ENCODE results near the gene CHRNA3. TPM values are rescaled to one million over a fixed set of nuclear protein-coding genes. Genes with fewer than 3 reads are reported as not detected.

CHRNA3 gene
- total RNA-seq, 1 donor from 2014 or later, result 1.6 TPM

DNA sequence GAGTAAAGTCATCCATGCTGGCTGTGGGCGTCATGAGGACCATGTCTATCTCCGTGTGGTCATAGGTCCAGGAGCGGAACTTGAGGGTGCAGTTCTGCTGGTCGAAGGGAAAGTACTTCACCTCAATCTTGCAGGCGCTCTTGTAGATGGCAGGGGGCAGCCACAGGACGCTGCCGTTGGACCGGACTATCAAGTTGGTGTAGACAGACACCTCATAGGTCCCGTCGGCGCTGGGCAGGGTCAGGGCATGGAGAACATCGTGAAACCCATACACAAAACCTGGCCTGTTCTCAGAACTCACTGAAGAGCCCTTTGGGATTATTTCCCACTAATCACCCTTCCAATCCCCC lies 8.9 kb upstream of the CHRNA3 start:
- no peak overlapping the region for H3K27ac ChIP-seq
- H3K36me3 Mint-ChIP-seq, result no peaks in the 10 kb centered on the region
- H3K4me1 ChIP-seq, result no peaks in the 10 kb centered on the region
- no peaks in the 10 kb centered on the region for H3K79me2 ChIP-seq (ENCODE audit: low read depth)
- no peak overlapping the region for H2AFZ ChIP-seq (replicated peaks)
- peaks cover 10% of the 10 kb centered on the region for H3K9me3 Mint-ChIP-seq
- no peak overlapping the region for H3K9ac ChIP-seq
- H3K9me3 ChIP-seq (ENCODE audit: low read depth), result no peaks in the 10 kb centered on the region
- no peak overlapping the region for H3K4me2 ChIP-seq
- H3K36me3 ChIP-seq, result no peaks in the 10 kb centered on the region
- H3F3A ChIP-seq (ENCODE audit: low read depth), result no peaks in the 10 kb centered on the region
- no peak overlapping the region for H3K4me3 ChIP-seq
- H3K27me3 ChIP-seq, result no peaks in the 10 kb centered on the region
- no peak overlapping the region for H3K4me3 Mint-ChIP-seq
- DNase-seq (ENCODE audit: low spot score), result no peak
- H3K27ac Mint-ChIP-seq, result no peak overlapping the region
- H3K27me3 Mint-ChIP-seq (ENCODE audit: insufficient read depth, low read depth), result peaks cover 19% of the 10 kb centered on the region
- TF ChIP-seq EZH2phosphoT487 (IDR thresholded peaks at IDR 0.05), result no peak
- no peak for TF ChIP-seq EZH2 (IDR thresholded peaks at IDR 0.05)
- TF ChIP-seq, protein P1, sequence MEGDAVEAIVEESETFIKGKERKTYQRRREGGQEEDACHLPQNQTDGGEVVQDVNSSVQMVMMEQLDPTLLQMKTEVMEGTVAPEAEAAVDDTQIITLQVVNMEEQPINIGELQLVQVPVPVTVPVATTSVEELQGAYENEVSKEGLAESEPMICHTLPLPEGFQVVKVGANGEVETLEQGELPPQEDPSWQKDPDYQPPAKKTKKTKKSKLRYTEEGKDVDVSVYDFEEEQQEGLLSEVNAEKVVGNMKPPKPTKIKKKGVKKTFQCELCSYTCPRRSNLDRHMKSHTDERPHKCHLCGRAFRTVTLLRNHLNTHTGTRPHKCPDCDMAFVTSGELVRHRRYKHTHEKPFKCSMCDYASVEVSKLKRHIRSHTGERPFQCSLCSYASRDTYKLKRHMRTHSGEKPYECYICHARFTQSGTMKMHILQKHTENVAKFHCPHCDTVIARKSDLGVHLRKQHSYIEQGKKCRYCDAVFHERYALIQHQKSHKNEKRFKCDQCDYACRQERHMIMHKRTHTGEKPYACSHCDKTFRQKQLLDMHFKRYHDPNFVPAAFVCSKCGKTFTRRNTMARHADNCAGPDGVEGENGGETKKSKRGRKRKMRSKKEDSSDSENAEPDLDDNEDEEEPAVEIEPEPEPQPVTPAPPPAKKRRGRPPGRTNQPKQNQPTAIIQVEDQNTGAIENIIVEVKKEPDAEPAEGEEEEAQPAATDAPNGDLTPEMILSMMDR (IDR thresholded peaks at IDR 0.05), result no peak
- peaks cover 11% of the 10 kb centered on the region for H3K4me1 Mint-ChIP-seq
- no peaks in the 10 kb centered on the region for H4K20me1 ChIP-seq (ENCODE audit: low read depth)

DNA sequence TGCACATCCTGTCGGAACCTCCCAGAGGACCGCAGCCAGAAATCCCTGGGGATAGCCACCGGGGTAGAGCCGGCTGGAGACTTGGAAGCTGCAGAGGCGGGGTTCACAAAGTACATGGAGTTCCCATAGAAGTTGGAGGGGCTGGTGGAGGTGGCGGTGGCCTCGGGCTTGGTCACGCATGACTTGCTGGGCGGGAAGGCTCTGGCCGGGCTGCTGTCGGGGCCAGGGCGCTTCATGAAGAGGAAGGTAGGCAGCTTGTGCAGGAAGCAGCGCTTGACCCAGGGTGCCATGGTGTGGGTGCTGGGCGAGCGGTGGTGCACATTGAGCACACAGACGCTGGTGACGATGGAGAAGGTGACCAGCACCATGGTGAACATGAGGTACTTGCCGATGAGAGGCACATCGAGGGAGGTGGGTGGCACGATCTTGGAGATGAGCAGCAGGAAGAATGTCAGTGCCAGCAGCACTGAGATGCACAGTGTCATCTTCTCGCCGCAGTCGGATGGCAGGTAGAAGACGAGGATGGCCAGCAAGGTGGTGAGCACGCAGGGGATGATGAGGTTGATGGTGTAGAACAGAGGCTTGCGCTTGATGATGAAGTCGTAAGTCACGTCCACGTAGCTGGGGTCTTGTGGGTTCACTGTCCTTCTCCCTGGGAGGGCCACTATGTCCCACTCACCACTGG lies 8.4 kb upstream of the CHRNA3 start:
- Histone ChIP-seq H3F3A (ENCODE audit: low read depth) (no peaks in the 10 kb centered on the region), H3K4me3 (no peak overlapping the region), H3K9me3 (ENCODE audit: low read depth) (no peaks in the 10 kb centered on the region), H3K9ac (no peak overlapping the region), H2AFZ (replicated peaks) (no peak overlapping the region), H3K27ac (no peak overlapping the region), H4K20me1 (ENCODE audit: low read depth) (no peaks in the 10 kb centered on the region), H3K4me2 (no peak overlapping the region), H3K79me2 (ENCODE audit: low read depth) (no peaks in the 10 kb centered on the region), H3K4me1 (no peaks in the 10 kb centered on the region), H3K27me3 (no peaks in the 10 kb centered on the region), H3K36me3 (no peaks in the 10 kb centered on the region)
- no peak for DNase-seq (ENCODE audit: low spot score)
- peaks cover 19% of the 10 kb centered on the region for H3K27me3 Mint-ChIP-seq (ENCODE audit: insufficient read depth, low read depth)
- no peak overlapping the region for H3K4me3 Mint-ChIP-seq
- TF ChIP-seq EZH2phosphoT487 (IDR thresholded peaks at IDR 0.05), result no peak
- TF ChIP-seq EZH2 (IDR thresholded peaks at IDR 0.05), result no peak
- TF ChIP-seq, protein P1 (IDR thresholded peaks at IDR 0.05), result no peak
- peaks cover 10% of the 10 kb centered on the region for H3K9me3 Mint-ChIP-seq
- no peaks in the 10 kb centered on the region for H3K36me3 Mint-ChIP-seq
- H3K4me1 Mint-ChIP-seq, result peaks cover 11% of the 10 kb centered on the region
- no peak overlapping the region for H3K27ac Mint-ChIP-seq

DNA sequence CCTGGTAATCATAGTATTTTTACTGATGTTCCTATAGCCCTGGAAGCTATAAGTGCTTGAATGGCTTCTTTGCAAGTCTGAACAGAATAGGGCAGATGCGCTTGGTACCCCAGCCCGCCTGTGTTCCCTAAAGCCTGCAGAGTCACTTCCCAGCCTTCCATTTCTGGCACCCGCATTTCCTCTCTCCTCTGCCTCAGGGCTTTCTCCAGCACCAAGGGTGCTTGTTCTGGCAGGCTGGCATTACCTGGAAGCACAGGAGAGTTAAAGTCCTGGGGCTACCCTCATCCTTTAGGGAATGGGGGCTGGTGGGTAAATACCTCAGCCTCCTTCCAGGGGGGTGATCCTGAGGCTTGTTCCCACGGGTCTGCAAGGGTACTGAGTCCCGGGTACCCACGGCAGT lies 7.4 kb upstream of the CHRNA3 start:
- Histone ChIP-seq H3K9ac (no peak overlapping the region), H2AFZ (replicated peaks) (no peak overlapping the region), H3K27ac (no peak overlapping the region), H3K4me1 (no peaks in the 10 kb centered on the region), H3K9me3 (ENCODE audit: low read depth) (no peaks in the 10 kb centered on the region), H3K4me2 (no peak overlapping the region), H3K4me3 (no peak overlapping the region), H3K27me3 (peaks cover 8% of the 10 kb centered on the region), H3K36me3 (no peaks in the 10 kb centered on the region), H3K79me2 (ENCODE audit: low read depth) (no peaks in the 10 kb centered on the region), H3F3A (ENCODE audit: low read depth) (no peaks in the 10 kb centered on the region), H4K20me1 (ENCODE audit: low read depth) (no peaks in the 10 kb centered on the region)
- no peak overlapping the region for H3K4me3 Mint-ChIP-seq
- TF ChIP-seq EZH2 (IDR thresholded peaks at IDR 0.05) (no peak), EZH2phosphoT487 (IDR thresholded peaks at IDR 0.05) (no peak)
- TF ChIP-seq, protein P1 (IDR thresholded peaks at IDR 0.05), result no peak
- peaks cover 10% of the 10 kb centered on the region for H3K9me3 Mint-ChIP-seq
- peaks cover 11% of the 10 kb centered on the region for H3K4me1 Mint-ChIP-seq
- H3K27me3 Mint-ChIP-seq (ENCODE audit: insufficient read depth, low read depth), result peaks cover 20% of the 10 kb centered on the region
- no peak overlapping the region for H3K27ac Mint-ChIP-seq
- DNase-seq (ENCODE audit: low spot score), result no peak
- no peaks in the 10 kb centered on the region for H3K36me3 Mint-ChIP-seq

All from neural progenitor cell (in vitro differentiated cells).